NB4 (cell line): ENCODE results near the gene MAML2.

Experiments used
- CTCF ChIP-seq: IDR thresholded peaks from one replicate; pipeline ENCODE4 v1.5.1; 2012; ENCODE audit warnings: low read depth, low read length
- MAX ChIP-seq: IDR thresholded peaks from 2 replicates; pipeline ENCODE4 v1.6.1; 2011; ENCODE audit warnings: low read depth, low read length
- MYC ChIP-seq: IDR thresholded peaks from 2 replicates; pipeline ENCODE4 v1.6.1; 2011; ENCODE audit warnings: low read depth, low read length
- POLR2A ChIP-seq: IDR thresholded peaks from 2 replicates; pipeline ENCODE4 v1.6.1; 2011; ENCODE audit warnings: mild to moderate bottlenecking; ENCODE audit not compliant: insufficient read length; ENCODE audit errors: extremely low read depth

GRCh38 chr11:96337541-96338431 lies 5.2 kb downstream of the MAML2 start:
- no peak for TF ChIP-seq CTCF
- no peak for TF ChIP-seq POLR2A
- no peak for TF ChIP-seq MAX
- TF ChIP-seq MYC, result no peak
